ENCODE measurements around the gene UBA3. TPM values are rescaled to one million over a fixed set of nuclear protein-coding genes. Genes with fewer than 3 reads are reported as not detected.

The UBA3 gene
- total and polyA plus RNA-seq, 2 of the 13 experiments (the other 11 are each of a cell fraction or from before 2014, with no cell fraction given): 40.7 to 49.0 TPM

GRCh38 chr3:69085168-69085832, 5.1 kb upstream of the UBA3 start (continued):
- TF ChIP-seq, protein P1, sequence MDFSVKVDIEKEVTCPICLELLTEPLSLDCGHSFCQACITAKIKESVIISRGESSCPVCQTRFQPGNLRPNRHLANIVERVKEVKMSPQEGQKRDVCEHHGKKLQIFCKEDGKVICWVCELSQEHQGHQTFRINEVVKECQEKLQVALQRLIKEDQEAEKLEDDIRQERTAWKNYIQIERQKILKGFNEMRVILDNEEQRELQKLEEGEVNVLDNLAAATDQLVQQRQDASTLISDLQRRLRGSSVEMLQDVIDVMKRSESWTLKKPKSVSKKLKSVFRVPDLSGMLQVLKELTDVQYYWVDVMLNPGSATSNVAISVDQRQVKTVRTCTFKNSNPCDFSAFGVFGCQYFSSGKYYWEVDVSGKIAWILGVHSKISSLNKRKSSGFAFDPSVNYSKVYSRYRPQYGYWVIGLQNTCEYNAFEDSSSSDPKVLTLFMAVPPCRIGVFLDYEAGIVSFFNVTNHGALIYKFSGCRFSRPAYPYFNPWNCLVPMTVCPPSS (IDR thresholded peaks at IDR 0.05): no peak
- no peak for TF ChIP-seq HNF1B (CRISPR knock-in tag; IDR thresholded peaks at IDR 0.05)
- TF ChIP-seq ZNF713 (CRISPR knock-in tag; IDR thresholded peaks at IDR 0.05): no peak
- TF ChIP-seq, protein P2, sequence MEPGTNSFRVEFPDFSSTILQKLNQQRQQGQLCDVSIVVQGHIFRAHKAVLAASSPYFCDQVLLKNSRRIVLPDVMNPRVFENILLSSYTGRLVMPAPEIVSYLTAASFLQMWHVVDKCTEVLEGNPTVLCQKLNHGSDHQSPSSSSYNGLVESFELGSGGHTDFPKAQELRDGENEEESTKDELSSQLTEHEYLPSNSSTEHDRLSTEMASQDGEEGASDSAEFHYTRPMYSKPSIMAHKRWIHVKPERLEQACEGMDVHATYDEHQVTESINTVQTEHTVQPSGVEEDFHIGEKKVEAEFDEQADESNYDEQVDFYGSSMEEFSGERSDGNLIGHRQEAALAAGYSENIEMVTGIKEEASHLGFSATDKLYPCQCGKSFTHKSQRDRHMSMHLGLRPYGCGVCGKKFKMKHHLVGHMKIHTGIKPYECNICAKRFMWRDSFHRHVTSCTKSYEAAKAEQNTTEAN (CRISPR knock-in tag; conservative IDR thresholded peaks at IDR 0.05): no peak
- no peak for TF ChIP-seq ATF7 (IDR thresholded peaks at IDR 0.05)
- TF ChIP-seq ATF7 (CRISPR knock-in tag; IDR thresholded peaks at IDR 0.05): no peak
- no peak for TF ChIP-seq ZNF468 (CRISPR knock-in tag; IDR thresholded peaks at IDR 0.05)
- TF ChIP-seq ZNF343 (CRISPR knock-in tag; IDR thresholded peaks at IDR 0.05): no peak
- no peak for TF ChIP-seq ZNF672 (CRISPR knock-in tag; IDR thresholded peaks at IDR 0.05)
- no peak for TF ChIP-seq NR2F6 (IDR thresholded peaks at IDR 0.05)
- no peak for TF ChIP-seq NR2F6 (CRISPR knock-in tag; IDR thresholded peaks at IDR 0.05)
- TF ChIP-seq HNRNPLL (IDR thresholded peaks at IDR 0.05; ENCODE audit: low read depth, low read length, poor library complexity, severe bottlenecking): peak; percentile 50
- TF ChIP-seq ZNF446 (CRISPR knock-in tag; IDR thresholded peaks at IDR 0.05): no peak
- no peak for TF ChIP-seq ZSCAN30 (CRISPR knock-in tag; IDR thresholded peaks at IDR 0.05)
- 0 out of 2 replicates have a peak, but pooled peaks have one; percentile 3 for TF ChIP-seq HIVEP1 (CRISPR knock-in tag; IDR thresholded peaks at IDR 0.05)
- no peak for TF ChIP-seq BATF2 (CRISPR knock-in tag; IDR thresholded peaks at IDR 0.05)
- peak; percentile 14; the same call in 1 of the 2 replicates for TF ChIP-seq ZNF740 (CRISPR knock-in tag; IDR thresholded peaks at IDR 0.05)
- no peak for TF ChIP-seq HOXD1 (CRISPR knock-in tag; IDR thresholded peaks at IDR 0.05)
- TF ChIP-seq CBX1 (IDR thresholded peaks at IDR 0.05; ENCODE audit: low read depth): no peak
- TF ChIP-seq NCOA5 (CRISPR knock-in tag; IDR thresholded peaks at IDR 0.05): no peak
- TF ChIP-seq, protein P3, sequence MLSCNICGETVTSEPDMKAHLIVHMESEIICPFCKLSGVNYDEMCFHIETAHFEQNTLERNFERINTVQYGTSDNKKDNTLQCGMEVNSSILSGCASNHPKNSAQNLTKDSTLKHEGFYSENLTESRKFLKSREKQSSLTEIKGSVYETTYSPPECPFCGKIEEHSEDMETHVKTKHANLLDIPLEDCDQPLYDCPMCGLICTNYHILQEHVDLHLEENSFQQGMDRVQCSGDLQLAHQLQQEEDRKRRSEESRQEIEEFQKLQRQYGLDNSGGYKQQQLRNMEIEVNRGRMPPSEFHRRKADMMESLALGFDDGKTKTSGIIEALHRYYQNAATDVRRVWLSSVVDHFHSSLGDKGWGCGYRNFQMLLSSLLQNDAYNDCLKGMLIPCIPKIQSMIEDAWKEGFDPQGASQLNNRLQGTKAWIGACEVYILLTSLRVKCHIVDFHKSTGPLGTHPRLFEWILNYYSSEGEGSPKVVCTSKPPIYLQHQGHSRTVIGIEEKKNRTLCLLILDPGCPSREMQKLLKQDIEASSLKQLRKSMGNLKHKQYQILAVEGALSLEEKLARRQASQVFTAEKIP (CRISPR knock-in tag; IDR thresholded peaks at IDR 0.05; ENCODE audit: borderline replicate concordance): no peak
- no peak for TF ChIP-seq ZKSCAN8 (CRISPR knock-in tag; IDR thresholded peaks at IDR 0.05; ENCODE audit: borderline replicate concordance)
- TF ChIP-seq, protein P4, sequence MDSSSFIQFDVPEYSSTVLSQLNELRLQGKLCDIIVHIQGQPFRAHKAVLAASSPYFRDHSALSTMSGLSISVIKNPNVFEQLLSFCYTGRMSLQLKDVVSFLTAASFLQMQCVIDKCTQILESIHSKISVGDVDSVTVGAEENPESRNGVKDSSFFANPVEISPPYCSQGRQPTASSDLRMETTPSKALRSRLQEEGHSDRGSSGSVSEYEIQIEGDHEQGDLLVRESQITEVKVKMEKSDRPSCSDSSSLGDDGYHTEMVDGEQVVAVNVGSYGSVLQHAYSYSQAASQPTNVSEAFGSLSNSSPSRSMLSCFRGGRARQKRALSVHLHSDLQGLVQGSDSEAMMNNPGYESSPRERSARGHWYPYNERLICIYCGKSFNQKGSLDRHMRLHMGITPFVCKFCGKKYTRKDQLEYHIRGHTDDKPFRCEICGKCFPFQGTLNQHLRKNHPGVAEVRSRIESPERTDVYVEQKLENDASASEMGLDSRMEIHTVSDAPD (CRISPR knock-in tag; IDR thresholded peaks at IDR 0.05): no peak
